ENCODE results near the gene UACA.
"Not testable (repeated sequence)": the region's sequence is repeated elsewhere in the genome, so short reads cannot be mapped to it uniquely, and the experiment has no call there.

UACA gene

GRCh38 chr15:70763120-70763949 lies at the start of gene UACA:
Gene UACA (minus strand): TSS chr15:70763558. CDS start chr15:70763407, 151 bp downstream.
- DNase-seq (ENCODE audit: low spot score) = peak; percentile 47

- no peak for DNase-seq (ENCODE audit: low spot score)
Measured at GRCh38 chr15:70812827-70813364, 49.5 kb upstream of the UACA start.

GRCh38 chr15:70810916-70811578 lies 47.7 kb upstream of the UACA start:
- DNase-seq (ENCODE audit: low spot score) = no peak

GRCh38 chr15:70806992-70807712 lies 43.8 kb upstream of the UACA start:
- DNase-seq (ENCODE audit: low spot score) = no peak

GRCh38 chr15:70804388-70804787 lies 41.0 kb upstream of the UACA start:
- not testable (repeated sequence) for DNase-seq (ENCODE audit: low spot score)

GRCh38 chr15:70802629-70803028 lies 39.3 kb upstream of the UACA start:
- no peak for DNase-seq (ENCODE audit: low spot score)

GRCh38 chr15:70801109-70801508 lies 37.8 kb upstream of the UACA start:
- no peak for DNase-seq (ENCODE audit: low spot score)

- DNase-seq (ENCODE audit: low spot score) = no peak
Measured at GRCh38 chr15:70799667-70800450, 36.5 kb upstream of the UACA start.

GRCh38 chr15:70797464-70797863 lies 34.1 kb upstream of the UACA start:
- DNase-seq (ENCODE audit: low spot score) = no peak

- DNase-seq (ENCODE audit: low spot score) = no peak
Measured at GRCh38 chr15:70796516-70797310, 33.4 kb upstream of the UACA start.

GRCh38 chr15:70795311-70795665 lies 31.9 kb upstream of the UACA start:
- no peak for DNase-seq (ENCODE audit: low spot score)

- DNase-seq (ENCODE audit: low spot score) = no peak
Measured at GRCh38 chr15:70794596-70795310, 31.4 kb upstream of the UACA start.

- DNase-seq (ENCODE audit: low spot score) = no peak
Measured at GRCh38 chr15:70793694-70794093, 30.3 kb upstream of the UACA start.

GRCh38 chr15:70792171-70792573 lies 28.8 kb upstream of the UACA start:
- no peak for DNase-seq (ENCODE audit: low spot score)

- DNase-seq (ENCODE audit: low spot score) = no peak
Measured at GRCh38 chr15:70791259-70791658, 27.9 kb upstream of the UACA start.

GRCh38 chr15:70789213-70789612 lies 25.9 kb upstream of the UACA start:
- no peak for DNase-seq (ENCODE audit: low spot score)

- no peak for DNase-seq (ENCODE audit: low spot score)
Measured at GRCh38 chr15:70788114-70789049, 25.0 kb upstream of the UACA start.

GRCh38 chr15:70786996-70787395 lies 23.6 kb upstream of the UACA start:
- no peak for DNase-seq (ENCODE audit: low spot score)

GRCh38 chr15:70783610-70784022 lies 20.3 kb upstream of the UACA start:
- DNase-seq (ENCODE audit: low spot score) = no peak

Measured in CD4-positive, alpha-beta T cell treated with Interleukin-6 at 100 ng/mL for 8 hours (primary cell).